IMR-90 (cell line): ENCODE measurements around the gene GIT2. TPM values are rescaled to one million over a fixed set of nuclear protein-coding genes. Genes with fewer than 3 reads are reported as not detected.

Experiments
- ATAC-seq: fragments of 200-7000 bp; cut with Tn5 transposase; 2 replicates; pipeline ENCODE4 v1.9.1; 2020; ENCODE audit warnings: low read depth, mild to moderate bottlenecking, moderate library complexity
- BruUV-seq: library from RNA; stranded (reverse); fragments of 400-500 nt; replicated peaks from 2 replicates; lab custom pipeline; 2021; lab: Mats Ljungman, UMichigan
- CTCF ChIA-PET: fragments of 300-600 bp; formaldehyde crosslinking; extraction: SDS; loops from one replicate; lab custom pipeline; 2021; ENCODE audit warnings: antibody characterized with exemption; lab: Yijun Ruan, JAX
- POLR2A ChIA-PET: fragments of 300-600 bp; sonication (Branson Sonifier 250); formaldehyde crosslinking; loops from one replicate; lab custom pipeline; 2022; ENCODE audit warnings: antibody characterized with exemption; ENCODE audit not compliant: unreplicated experiment; lab: Charles Lee
- DNase-seq: peaks from one replicate; pipeline ENCODE4 v3.0.0; 2013
- H2AFZ ChIP-seq: replicated peaks from 2 replicates; pipeline ENCODE3; 2013; ENCODE audit warnings: low read length, mild to moderate bottlenecking; ENCODE audit not compliant: poor library complexity
- H2AK5ac ChIP-seq: 2 replicates; pipeline ENCODE4 v1.6.1; 2013; ENCODE audit warnings: low read depth, low read length, inconsistent platforms
- H2AK9ac ChIP-seq: replicated peaks from 2 replicates; pipeline ENCODE3; 2013; ENCODE audit warnings: mild to moderate bottlenecking, low read depth, low read length, moderate library complexity; ENCODE audit not compliant: poor library complexity
- H2BK120ac ChIP-seq: 2 replicates; pipeline ENCODE4 v1.6.1; 2013; ENCODE audit warnings: low read depth, low read length, inconsistent platforms
- H2BK15ac ChIP-seq: 3 replicates; pipeline ENCODE4 v1.6.1; 2013; ENCODE audit warnings: low read depth, low read length, inconsistent platforms
- H2BK20ac ChIP-seq: 2 replicates; pipeline ENCODE4 v1.6.1; 2013; ENCODE audit warnings: low read depth, mild to moderate bottlenecking, inconsistent platforms, low read length, moderate library complexity
- H2BK5ac ChIP-seq: 2 replicates; pipeline ENCODE4 v1.6.1; 2013; ENCODE audit warnings: mild to moderate bottlenecking, low read depth, low read length, inconsistent platforms; ENCODE audit not compliant: poor library complexity, severe bottlenecking
- H3K14ac ChIP-seq: replicated peaks from 2 replicates; pipeline ENCODE4 v1.6.1; 2013; ENCODE audit warnings: low read depth, low read length, inconsistent platforms
- H3K18ac ChIP-seq: 2 replicates; pipeline ENCODE4 v1.6.1; 2013; ENCODE audit warnings: low read depth, low read length, control low read depth
- H3K23ac ChIP-seq: 2 replicates; pipeline ENCODE4 v1.6.1; 2013; ENCODE audit warnings: low read depth, low read length, inconsistent platforms
- H3K27ac ChIP-seq: 2 replicates; pipeline ENCODE4 v1.5.1; 2013; ENCODE audit warnings: mild to moderate bottlenecking, control low read depth, low read length; ENCODE audit not compliant: insufficient read depth
- H3K27me3 ChIP-seq: 2 replicates; pipeline ENCODE4 v1.6.1; 2013; ENCODE audit warnings: low read length; ENCODE audit not compliant: control insufficient read depth, insufficient read depth
- H3K36me3 ChIP-seq: 2 replicates; pipeline ENCODE4 v1.6.1; 2013; ENCODE audit warnings: low read length, mixed read lengths; ENCODE audit not compliant: control insufficient read depth, insufficient read depth
- H3K4ac ChIP-seq: 2 replicates; pipeline ENCODE4 v1.6.1; 2013; ENCODE audit warnings: low read depth, low read length, inconsistent platforms
- H3K4me1 ChIP-seq: 2 replicates; pipeline ENCODE4 v1.6.1; 2013; ENCODE audit warnings: low read length, mixed read lengths; ENCODE audit not compliant: control insufficient read depth, insufficient read depth
- H3K4me2 ChIP-seq: 2 replicates; pipeline ENCODE4 v1.6.1; 2013; ENCODE audit warnings: low read depth, mild to moderate bottlenecking, control low read depth, low read length, moderate library complexity
- H3K4me3 ChIP-seq: 2 replicates; pipeline ENCODE4 v1.5.1; 2013; ENCODE audit warnings: low read depth, mild to moderate bottlenecking, control low read depth, low read length, moderate library complexity; ENCODE audit not compliant: insufficient read depth
- H3K56ac ChIP-seq: 2 replicates; pipeline ENCODE4 v1.6.1; 2013; ENCODE audit warnings: low read length, inconsistent platforms; ENCODE audit not compliant: insufficient read depth; ENCODE audit errors: extremely low read depth
- H3K79me1 ChIP-seq, 2 experiments: 2 replicates each; pipeline ENCODE4 v1.6.1; 2013; ENCODE audit warnings: low read length in 2 of 2, inconsistent platforms in 1 of 2, low read depth in 1 of 2
- H3K9ac ChIP-seq: 2 replicates; pipeline ENCODE4 v1.6.1; 2013; ENCODE audit warnings: low read depth, low read length, control low read depth
- H3K9me1 ChIP-seq: 2 replicates; pipeline ENCODE4 v1.6.1; 2013; ENCODE audit warnings: low read length, inconsistent platforms; ENCODE audit not compliant: insufficient read depth
- H3K9me3 ChIP-seq: 2 replicates; pipeline ENCODE4 v1.6.1; 2013; ENCODE audit warnings: low read length; ENCODE audit not compliant: control insufficient read depth, insufficient read depth
- H4K20me1 ChIP-seq: 2 replicates; pipeline ENCODE4 v1.6.1; 2013; ENCODE audit warnings: low read length, inconsistent platforms; ENCODE audit not compliant: insufficient read depth
- H4K5ac ChIP-seq: 2 replicates; pipeline ENCODE4 v1.6.1; 2013; ENCODE audit warnings: mild to moderate bottlenecking, low read depth, low read length, control low read depth
- H4K8ac ChIP-seq, 2 experiments: 2 replicates each; pipeline ENCODE4 v1.6.1; 2013; ENCODE audit warnings: low read depth in 2 of 2, low read length in 2 of 2, control low read depth in 1 of 2, inconsistent platforms in 1 of 2
- H4K91ac ChIP-seq: 2 replicates; pipeline ENCODE4 v1.6.1; 2013; ENCODE audit warnings: low read depth, low read length, inconsistent platforms; ENCODE audit not compliant: insufficient read depth
- CEBPB ChIP-seq: IDR thresholded peaks from 2 replicates; pipeline ENCODE4 v1.6.1; 2012; ENCODE audit warnings: low read depth, low read length, improper control_type of control experiment
- CTCF ChIP-seq: conservative IDR thresholded peaks from 2 replicates; pipeline ENCODE4 v1.5.1; 2012; ENCODE audit warnings: mild to moderate bottlenecking, low read depth, low read length, improper control_type of control experiment
- MAZ ChIP-seq: IDR thresholded peaks from 2 replicates; pipeline ENCODE4 v1.6.1; 2012; ENCODE audit warnings: low read depth, mild to moderate bottlenecking, low read length, improper control_type of control experiment, moderate library complexity, borderline replicate concordance
- NFE2L2 ChIP-seq: fragments of 150-350 bp; IDR thresholded peaks from 2 replicates; pipeline ENCODE4 v1.6.1; 2016; ENCODE audit warnings: low read depth, mild to moderate bottlenecking, low read length
- RCOR1 ChIP-seq: IDR thresholded peaks from 2 replicates; pipeline ENCODE4 v1.6.1; 2012; ENCODE audit warnings: mild to moderate bottlenecking, low read length, improper control_type of control experiment; ENCODE audit not compliant: insufficient replicate concordance
- RFX5 ChIP-seq: IDR thresholded peaks from 2 replicates; pipeline ENCODE4 v1.8.0; 2012; ENCODE audit warnings: low read depth, mild to moderate bottlenecking, low read length, moderate library complexity
- SMC3 ChIP-seq: fragments of 150-350 bp; IDR thresholded peaks from 2 replicates; pipeline ENCODE4 v1.6.1; 2016; ENCODE audit warnings: low read depth, mild to moderate bottlenecking, antibody characterized with exemption, low read length, moderate library complexity
- WGBS, 2 experiments: methylation state at CpG; one replicate each; pipeline versions ENCODE4 v1.1.5 to v1.1.7; 2013; ENCODE audit warnings: missing lambda C conversion rate in 2 of 2; ENCODE audit not compliant: insufficient read length in 1 of 2; ENCODE audit errors: extremely low coverage in 2 of 2; 5-methylcytosine and 5-hydroxymethylcytosine counted together
- dilution Hi-C: fragments of 300-500 bp; cut with HindIII; formaldehyde crosslinking; loops from one replicate; pipeline ENCODE4 v1.14.3; 2018; ENCODE audit warnings: low sequenced_read_pairs; ENCODE audit not compliant: unreplicated experiment
- in situ Hi-C: fragments of 300-500 bp; cut with MboI; formaldehyde crosslinking; loops from 3 replicates; pipeline ENCODE4 v1.14.3; 2019; ENCODE audit warnings: low sequenced_read_pairs, inconsistent platforms, mixed read lengths
- intact Hi-C: fragments of 100-400 bp; cut with micrococcal nuclease; formaldehyde crosslinking; loops from 2 replicates; pipeline ENCODE4 v1.10.0; 2022
- polyA plus RNA-seq, 3 experiments: library from polyadenylated mRNA; depleted of rRNA; stranded (reverse); fragments of >200 nt; gene quantifications; 2 replicates each; pipeline ENCODE4 v1.2.3, GENCODE V29; 2012; ENCODE audit warnings: low replicate concordance in 1 of 3
- total RNA-seq: library from RNA; depleted of rRNA; stranded (reverse); fragments of >200 nt; gene quantifications from 2 replicates; pipeline ENCODE4 v1.2.3, GENCODE V29; 2012

The GIT2 gene
- total and polyA plus RNA-seq, 2 of the 4 experiments (the other 2 are of a cell fraction), result 48.0 to 71.9 TPM

GRCh38 chr12:109963330-109963729 is 32.8 kb downstream of the GIT2 start:
- dilution Hi-C loops (no loop called here), intact Hi-C loops (no loop called here), in situ Hi-C loops (no loop called here)
- Histone ChIP-seq H2BK5ac (no peak overlapping the region), H3K4me3 (no peak overlapping the region), H3K36me3 (peaks cover 38% of the 10 kb centered on the region), H2AFZ (no peak overlapping the region), H3K27me3 (no peaks in the 10 kb centered on the region), H3K4ac (no peak overlapping the region), H3K56ac (no peak overlapping the region), H2BK15ac (no peak overlapping the region), H3K23ac (no peak overlapping the region), H2AK9ac (no peak overlapping the region), H3K9me1 (peaks cover 10% of the 10 kb centered on the region), H3K9me3 (no peaks in the 10 kb centered on the region), H2AK5ac (no peak overlapping the region), H3K14ac (no peak overlapping the region), H3K9ac (no peak overlapping the region), H2BK20ac (no peak overlapping the region), H2BK120ac (no peak overlapping the region), H4K91ac (no peak overlapping the region), H4K8ac (no peak overlapping the region), H3K27ac (no peak overlapping the region), H3K18ac (no peak overlapping the region), H3K79me1 (peaks cover 9 to 30% of the 10 kb centered on the region in 2 experiments; a peak in 3 of 4 replicates), H4K20me1 (no peaks in the 10 kb centered on the region), H3K4me2 (no peak overlapping the region), H3K4me1 (0 out of 2 replicates have a peak, but pooled peaks cover 1% of the 10 kb centered on the region), H4K5ac (no peak overlapping the region)
- no TSS peak for BruUV-seq
- DNase-seq (no peak), ATAC-seq (no peak)
- ChIA-PET CTCF (no interaction called here), POLR2A (no interaction called here)
- no CpG with 5 or more reads among the region's 1 CpG for WGBS, 2 experiments
- TF ChIP-seq CEBPB (no peak), RCOR1 (no peak), SMC3 (no peak), RFX5 (no peak), CTCF (no peak), MAZ (no peak), NFE2L2 (no peak)
